GM18526 (cell line): ENCODE measurements around the gene MTERF1.

Source experiments
- POLR2A ChIP-seq: IDR thresholded peaks from 3 replicates; pipeline ENCODE4 v1.6.1; 2011; ENCODE audit not compliant: insufficient read length; ENCODE audit errors: extremely low read depth

MTERF1 gene

GRCh38 chr7:91880413-91881241 lies at the start of gene MTERF1:
MTERF1 (minus strand) TSS chr7:91880702; CDS start chr7:91880083, 619 bp downstream.
- TF ChIP-seq POLR2A, result peak; percentile 86

GRCh38 chr7:91929463-91929862 lies 49.0 kb upstream of the MTERF1 start:
- TF ChIP-seq POLR2A, result no peak

GRCh38 chr7:91927912-91928311 lies 47.4 kb upstream of the MTERF1 start:
- TF ChIP-seq POLR2A, result no peak

- TF ChIP-seq POLR2A, result no peak
Measured at GRCh38 chr7:91922857-91923256, 42.4 kb upstream of the MTERF1 start.

- no peak for TF ChIP-seq POLR2A
Measured at GRCh38 chr7:91918356-91918755, 37.9 kb upstream of the MTERF1 start.

- TF ChIP-seq POLR2A, result no peak
Measured at GRCh38 chr7:91916051-91916440, 35.5 kb upstream of the MTERF1 start.

GRCh38 chr7:91915401-91916050 lies 35.0 kb upstream of the MTERF1 start:
- no peak for TF ChIP-seq POLR2A

- TF ChIP-seq POLR2A, result no peak
Measured at GRCh38 chr7:91913612-91914011, 33.1 kb upstream of the MTERF1 start.

GRCh38 chr7:91912494-91912893 lies 32.0 kb upstream of the MTERF1 start:
- no peak for TF ChIP-seq POLR2A

- no peak for TF ChIP-seq POLR2A
Measured at GRCh38 chr7:91911121-91911520, 30.6 kb upstream of the MTERF1 start.

GRCh38 chr7:91910171-91910570 lies 29.7 kb upstream of the MTERF1 start:
- no peak for TF ChIP-seq POLR2A

- TF ChIP-seq POLR2A, result no peak
Measured at GRCh38 chr7:91899563-91899962, 19.1 kb upstream of the MTERF1 start.

- TF ChIP-seq POLR2A, result no peak
Measured at GRCh38 chr7:91898240-91898992, 17.9 kb upstream of the MTERF1 start.

GRCh38 chr7:91894781-91895480 lies 14.4 kb upstream of the MTERF1 start:
- no peak for TF ChIP-seq POLR2A

- TF ChIP-seq POLR2A, result no peak
Measured at GRCh38 chr7:91892821-91893340, 12.4 kb upstream of the MTERF1 start.
